VCaP (cell line): ENCODE measurements around the gene BCKDHB.

ENCODE experiments used
- H3K27ac ChIP-seq: fragments of 450-650 bp; 2 replicates; pipeline ENCODE4 v1.5.1; 2017
- TF ChIP-seq, protein P1 (sequence below): fragments of 450-650 bp; conservative IDR thresholded peaks from 2 replicates; pipeline ENCODE4 v1.5.1; 2017; ENCODE audit warnings: mild to moderate bottlenecking, moderate library complexity

Gene BCKDHB

DNA sequence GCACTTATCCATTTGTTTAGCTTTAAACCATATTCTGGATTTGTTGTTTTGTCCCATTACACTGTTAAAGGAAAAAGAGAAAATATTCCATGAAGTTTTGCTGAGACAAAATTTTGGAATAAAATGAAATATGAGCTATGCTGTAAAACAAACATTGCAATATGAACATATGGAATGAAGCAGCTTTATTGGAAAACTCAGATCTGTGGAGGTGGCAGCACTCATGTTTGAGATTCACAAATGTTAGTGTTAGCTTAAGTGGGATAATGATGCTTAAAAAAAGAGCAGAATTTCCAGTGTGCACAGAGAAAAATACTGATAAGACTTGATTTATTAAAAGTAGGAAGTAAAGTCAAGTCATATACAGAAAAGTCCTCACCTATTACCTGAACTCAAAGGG is 196.2 kb downstream of the BCKDHB start:
- no peak overlapping the region for H3K27ac ChIP-seq
- TF ChIP-seq, protein P1, sequence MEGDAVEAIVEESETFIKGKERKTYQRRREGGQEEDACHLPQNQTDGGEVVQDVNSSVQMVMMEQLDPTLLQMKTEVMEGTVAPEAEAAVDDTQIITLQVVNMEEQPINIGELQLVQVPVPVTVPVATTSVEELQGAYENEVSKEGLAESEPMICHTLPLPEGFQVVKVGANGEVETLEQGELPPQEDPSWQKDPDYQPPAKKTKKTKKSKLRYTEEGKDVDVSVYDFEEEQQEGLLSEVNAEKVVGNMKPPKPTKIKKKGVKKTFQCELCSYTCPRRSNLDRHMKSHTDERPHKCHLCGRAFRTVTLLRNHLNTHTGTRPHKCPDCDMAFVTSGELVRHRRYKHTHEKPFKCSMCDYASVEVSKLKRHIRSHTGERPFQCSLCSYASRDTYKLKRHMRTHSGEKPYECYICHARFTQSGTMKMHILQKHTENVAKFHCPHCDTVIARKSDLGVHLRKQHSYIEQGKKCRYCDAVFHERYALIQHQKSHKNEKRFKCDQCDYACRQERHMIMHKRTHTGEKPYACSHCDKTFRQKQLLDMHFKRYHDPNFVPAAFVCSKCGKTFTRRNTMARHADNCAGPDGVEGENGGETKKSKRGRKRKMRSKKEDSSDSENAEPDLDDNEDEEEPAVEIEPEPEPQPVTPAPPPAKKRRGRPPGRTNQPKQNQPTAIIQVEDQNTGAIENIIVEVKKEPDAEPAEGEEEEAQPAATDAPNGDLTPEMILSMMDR = no peak

DNA sequence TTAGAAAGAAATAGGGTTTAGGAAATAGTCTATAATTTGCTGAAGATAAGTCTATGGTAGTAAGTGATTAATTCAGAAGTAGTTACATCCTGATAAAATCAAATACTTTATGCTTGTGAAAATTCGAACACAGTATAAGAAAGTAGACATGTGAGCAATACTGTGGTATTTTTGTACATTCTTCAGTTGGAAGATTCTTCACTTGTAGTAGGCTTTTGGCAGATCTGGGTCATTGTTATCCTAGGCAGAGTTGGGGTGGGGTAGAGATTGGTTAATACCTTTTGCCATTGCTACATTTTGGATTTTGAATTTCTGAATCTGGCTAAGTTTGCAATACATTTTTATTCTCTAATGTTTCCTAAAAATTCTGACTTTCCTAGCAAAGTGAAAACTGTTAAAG is 197.5 kb downstream of the BCKDHB start:
- TF ChIP-seq, protein P1 = no peak
- no peak overlapping the region for H3K27ac ChIP-seq

DNA sequence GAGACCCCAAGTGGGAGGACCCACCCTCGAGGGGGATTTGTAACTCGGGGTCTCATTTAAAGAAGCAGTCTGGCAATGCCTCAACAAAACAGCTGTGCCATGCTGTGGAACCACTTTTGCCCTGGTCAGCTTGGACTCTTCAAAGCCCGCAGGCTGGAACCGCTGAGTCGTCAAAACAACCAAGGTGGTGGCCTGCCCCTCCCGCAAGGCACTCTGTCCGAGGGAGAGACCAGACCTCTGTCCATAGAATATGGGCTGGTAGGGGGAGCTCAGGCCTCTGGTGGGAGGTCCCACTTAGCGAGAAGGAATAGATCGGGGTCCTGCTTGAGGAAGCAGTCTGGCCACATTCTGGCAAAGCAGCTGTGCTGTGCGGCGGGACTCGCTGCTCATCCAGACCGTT is 208.1 kb downstream of the BCKDHB start:
- TF ChIP-seq, protein P1 = no peak

DNA sequence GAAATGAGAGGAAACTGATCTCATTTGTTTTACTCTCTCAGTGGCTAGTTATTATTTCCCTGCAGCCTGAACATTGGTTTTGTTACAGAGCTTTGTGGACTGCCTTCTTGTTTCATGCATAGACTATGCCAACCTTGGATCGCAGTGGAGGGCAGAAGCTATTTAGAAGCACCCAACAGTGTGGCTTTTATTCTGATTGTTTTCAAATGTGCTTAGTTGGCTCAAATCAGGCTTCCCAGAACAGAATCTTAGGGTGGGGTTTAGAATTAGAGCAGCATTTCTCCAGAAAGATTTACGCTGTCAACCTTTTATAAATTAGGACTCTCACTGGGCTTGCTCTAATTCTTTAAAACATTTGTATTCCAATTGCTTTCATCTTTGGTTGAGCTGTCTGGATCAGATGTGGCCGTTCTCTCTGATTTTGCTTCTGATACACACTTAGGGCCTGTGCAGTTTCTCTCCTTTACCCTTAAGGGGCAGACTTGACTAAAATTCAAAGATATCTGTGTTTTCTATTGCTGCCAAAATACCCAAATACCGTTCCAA is 210.3 kb downstream of the BCKDHB start:
- no peak overlapping the region for H3K27ac ChIP-seq
- TF ChIP-seq, protein P1 = no peak

More for the DNA sequence above, 208.1 kb downstream of the BCKDHB start:
- H3K27ac ChIP-seq = no peak overlapping the region

DNA sequence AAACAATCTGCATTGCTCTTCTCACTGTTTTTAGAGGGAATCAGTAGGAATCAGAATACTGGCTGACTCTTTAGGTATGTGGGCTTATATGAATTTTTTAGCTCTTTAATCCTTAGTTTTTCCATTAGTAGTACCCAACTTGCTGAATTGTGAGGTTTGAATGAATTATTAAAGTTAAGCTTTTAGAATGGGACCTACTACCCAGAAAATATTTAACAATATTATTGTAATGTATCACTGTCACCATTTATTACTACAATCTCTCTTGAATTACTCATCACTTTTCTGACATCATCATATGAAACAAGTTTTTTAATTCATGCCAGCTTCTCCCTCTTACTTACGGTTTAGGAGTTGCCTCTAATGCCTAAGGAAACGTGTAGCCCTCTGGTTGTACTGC is 212.7 kb downstream of the BCKDHB start:
- no peak overlapping the region for H3K27ac ChIP-seq
- TF ChIP-seq, protein P1 = no peak

DNA sequence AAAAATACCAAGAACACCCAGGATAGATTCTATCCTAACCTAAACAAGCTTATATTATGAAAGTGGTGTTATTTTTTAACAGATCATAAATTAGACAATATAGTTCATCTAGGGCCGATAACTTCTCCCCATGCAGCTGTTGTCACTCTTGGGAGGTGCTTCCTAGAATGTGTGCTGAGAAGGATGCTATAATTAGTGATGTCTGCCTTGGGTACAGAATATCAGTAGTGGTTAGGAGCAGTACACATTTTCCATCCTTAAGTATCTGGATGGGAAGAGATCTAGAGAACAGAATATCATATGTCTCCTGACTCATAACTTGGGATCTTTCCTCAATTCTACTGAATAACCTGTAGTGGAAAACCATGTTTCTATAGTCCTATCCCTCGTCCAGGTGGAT is 214.5 kb downstream of the BCKDHB start:
- no peak overlapping the region for H3K27ac ChIP-seq
- TF ChIP-seq, protein P1 = no peak

DNA sequence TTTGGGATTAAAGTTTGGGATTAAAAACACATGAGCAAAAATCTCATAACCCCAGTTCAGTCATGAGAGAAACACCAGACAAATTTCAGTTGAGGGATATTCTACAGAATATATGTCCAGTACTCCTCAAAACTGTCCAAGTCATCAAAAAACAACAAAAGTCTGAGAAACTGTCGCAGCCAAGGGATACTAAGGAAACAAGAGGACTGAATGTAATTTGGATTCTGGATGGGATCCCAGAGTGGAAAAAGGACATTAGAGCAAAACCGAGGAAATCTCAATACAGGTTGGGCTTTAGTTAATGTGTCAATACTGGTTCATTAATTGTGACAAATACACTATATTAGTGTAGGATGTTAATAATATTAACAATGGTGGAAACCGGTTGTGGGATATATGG is 219.3 kb downstream of the BCKDHB start:
- TF ChIP-seq, protein P1 = no peak
- no peak overlapping the region for H3K27ac ChIP-seq

DNA sequence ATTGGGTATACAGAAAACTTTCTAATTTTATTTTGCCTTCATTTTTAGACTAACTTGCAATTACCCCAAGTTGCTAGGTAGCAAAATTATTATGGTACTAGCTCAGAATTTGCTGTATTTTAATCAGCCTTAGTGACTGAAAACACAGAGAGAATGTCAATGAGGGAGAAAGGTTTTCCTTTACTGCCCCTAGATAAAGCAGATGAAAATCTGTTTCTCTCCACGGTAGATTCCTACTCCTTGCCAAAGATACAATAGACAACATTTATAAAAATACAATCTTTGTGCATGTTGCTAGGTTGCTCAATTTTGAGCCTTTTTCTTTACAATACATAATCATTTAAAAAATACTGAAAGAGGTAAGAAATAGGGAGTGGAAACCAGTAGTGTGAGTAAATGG is 222.2 kb downstream of the BCKDHB start:
- H3K27ac ChIP-seq = no peak overlapping the region
- TF ChIP-seq, protein P1 = no peak
